HepG2 (cell line): ENCODE results near the gene ALOX12. TPM values are rescaled to one million over a fixed set of nuclear protein-coding genes. Genes with fewer than 3 reads are reported as not detected.

Experiments
- CCAR2 ChIP-seq: fragments of 200-400 bp; formaldehyde crosslinking; optimal IDR thresholded peaks from 2 replicates; pipeline ENCODE3; 2018; ENCODE audit warnings: low read depth, mild to moderate bottlenecking, low read length, moderate library complexity
- ETV6 ChIP-seq: sonication (generic); formaldehyde crosslinking; conservative IDR thresholded peaks from 2 replicates; pipeline ENCODE4 v1.4.0; 2020; ENCODE audit warnings: missing genetic modification reagents
- FOXA3 ChIP-seq: IDR thresholded peaks from 2 replicates; pipeline ENCODE4 v1.6.1; 2016; ENCODE audit warnings: missing genetic modification reagents, missing compliant biosample characterization
- HIVEP1 ChIP-seq: sonication (generic); formaldehyde crosslinking; IDR thresholded peaks from 2 replicates; pipeline ENCODE4 v1.4.0; 2020; ENCODE audit warnings: mild to moderate bottlenecking, missing genetic modification reagents
- IKZF4 ChIP-seq: sonication (generic); formaldehyde crosslinking; IDR thresholded peaks from 2 replicates; pipeline ENCODE4 v1.5.1; 2020; ENCODE audit warnings: borderline replicate concordance, mild to moderate bottlenecking, low read depth, missing genetic modification reagents; ENCODE audit errors: not compliant biosample characterization
- ISX ChIP-seq: sonication (generic); formaldehyde crosslinking; conservative IDR thresholded peaks from 2 replicates; pipeline ENCODE4 v1.5.0; 2020; ENCODE audit warnings: missing genetic modification reagents
- JARID2 ChIP-seq: sonication (generic); formaldehyde crosslinking; IDR thresholded peaks from 2 replicates; pipeline ENCODE4 v1.8.1; 2023; ENCODE audit warnings: missing genetic modification reagents, inconsistent platforms; ENCODE audit not compliant: insufficient replicate concordance
- KMT2B ChIP-seq: IDR thresholded peaks from 2 replicates; pipeline ENCODE4 v1.6.1; 2016; ENCODE audit warnings: missing genetic modification reagents, missing compliant biosample characterization
- MTF2 ChIP-seq: sonication (generic); formaldehyde crosslinking; IDR thresholded peaks from 2 replicates; pipeline ENCODE4 v1.5.0; 2020; ENCODE audit warnings: missing genetic modification reagents, borderline replicate concordance
- NFAT5 ChIP-seq: sonication (generic); formaldehyde crosslinking; IDR thresholded peaks from 2 replicates; pipeline ENCODE4 v1.4.0; 2020; ENCODE audit warnings: missing genetic modification reagents
- NONO ChIP-seq, 2 experiments: fragments of 450-650 bp in 1 of 2; sonication (generic) in 1 of 2; formaldehyde crosslinking in 1 of 2; IDR thresholded peaks in 1 of 2; conservative IDR thresholded peaks in 1 of 2; 2 replicates each; pipeline versions ENCODE4 v1.6.1 to v1.8.0; 2017 to 2022; ENCODE audit warnings: mild to moderate bottlenecking in 1 of 2, missing genetic modification reagents in 1 of 2, moderate library complexity in 1 of 2
- SUZ12 ChIP-seq: fragments of 150-350 bp; IDR thresholded peaks from 2 replicates; pipeline ENCODE4 v1.6.1; 2014; ENCODE audit warnings: low read depth, low read length
- YY1 ChIP-seq: IDR thresholded peaks from 2 replicates; pipeline ENCODE4 v1.6.1; 2011; ENCODE audit warnings: low read length, low read depth, moderate library complexity, mild to moderate bottlenecking; ENCODE audit not compliant: insufficient read depth, insufficient replicate concordance
- ZBTB42 ChIP-seq: sonication (generic); formaldehyde crosslinking; IDR thresholded peaks from 2 replicates; pipeline ENCODE4 v1.5.0; 2020; ENCODE audit warnings: mild to moderate bottlenecking, missing genetic modification reagents
- ZNF362 ChIP-seq: sonication (generic); formaldehyde crosslinking; IDR thresholded peaks from 2 replicates; pipeline ENCODE4 v1.4.0; 2020; ENCODE audit warnings: missing genetic modification reagents, mild to moderate bottlenecking, borderline replicate concordance
- polyA plus RNA-seq, 8 experiments: library from polyadenylated mRNA; depleted of rRNA in 3 of 8; stranded (reverse) in 7 of 8; unstranded in 1 of 8; fragments of >200 nt; fragmentation: Illumina TruSeq in 4 of 8; extraction: Trizol in 4 of 8; gene quantifications; 2 replicates each; pipeline versions ENCODE4 v1.2.1 to v1.2.3, GENCODE V29; 2011 to 2016; ENCODE audit warnings: low read depth in 4 of 8, missing spikeins in 1 of 8, mixed read lengths in 1 of 8; ENCODE audit not compliant: insufficient read depth in 1 of 8
- total RNA-seq, 5 experiments: library from RNA; depleted of rRNA; stranded (reverse); fragments of >200 nt; fragmentation: Illumina TruSeq; extraction: Trizol; gene quantifications; 2 replicates each; pipeline ENCODE4 v1.2.3, GENCODE V29; 2016; ENCODE audit warnings: low read depth in 1 of 5
- TF ChIP-seq, protein P1 (sequence below): sonication (generic); formaldehyde crosslinking; IDR thresholded peaks from 2 replicates; pipeline ENCODE4 v1.4.0; 2020; ENCODE audit warnings: missing genetic modification reagents

The ALOX12 gene
- total and polyA plus RNA-seq, 2 of the 13 experiments (the other 11 are each of a cell fraction or from before 2014, with no cell fraction given): not detected

- TF ChIP-seq NFAT5 (CRISPR knock-in tag): no peak; the same call in 1 of the 2 replicates
- peak; percentile 86 for TF ChIP-seq HIVEP1 (CRISPR knock-in tag)
- TF ChIP-seq MTF2 (CRISPR knock-in tag): 0 out of 2 replicates have a peak, but pooled peaks have one; percentile 9
- no peak for TF ChIP-seq ZNF362 (CRISPR knock-in tag)
- peak; percentile 70 for TF ChIP-seq YY1
- peak; percentile 42; the same call in 1 of the 2 replicates for TF ChIP-seq FOXA3 (CRISPR knock-in tag)
- TF ChIP-seq, protein P1, sequence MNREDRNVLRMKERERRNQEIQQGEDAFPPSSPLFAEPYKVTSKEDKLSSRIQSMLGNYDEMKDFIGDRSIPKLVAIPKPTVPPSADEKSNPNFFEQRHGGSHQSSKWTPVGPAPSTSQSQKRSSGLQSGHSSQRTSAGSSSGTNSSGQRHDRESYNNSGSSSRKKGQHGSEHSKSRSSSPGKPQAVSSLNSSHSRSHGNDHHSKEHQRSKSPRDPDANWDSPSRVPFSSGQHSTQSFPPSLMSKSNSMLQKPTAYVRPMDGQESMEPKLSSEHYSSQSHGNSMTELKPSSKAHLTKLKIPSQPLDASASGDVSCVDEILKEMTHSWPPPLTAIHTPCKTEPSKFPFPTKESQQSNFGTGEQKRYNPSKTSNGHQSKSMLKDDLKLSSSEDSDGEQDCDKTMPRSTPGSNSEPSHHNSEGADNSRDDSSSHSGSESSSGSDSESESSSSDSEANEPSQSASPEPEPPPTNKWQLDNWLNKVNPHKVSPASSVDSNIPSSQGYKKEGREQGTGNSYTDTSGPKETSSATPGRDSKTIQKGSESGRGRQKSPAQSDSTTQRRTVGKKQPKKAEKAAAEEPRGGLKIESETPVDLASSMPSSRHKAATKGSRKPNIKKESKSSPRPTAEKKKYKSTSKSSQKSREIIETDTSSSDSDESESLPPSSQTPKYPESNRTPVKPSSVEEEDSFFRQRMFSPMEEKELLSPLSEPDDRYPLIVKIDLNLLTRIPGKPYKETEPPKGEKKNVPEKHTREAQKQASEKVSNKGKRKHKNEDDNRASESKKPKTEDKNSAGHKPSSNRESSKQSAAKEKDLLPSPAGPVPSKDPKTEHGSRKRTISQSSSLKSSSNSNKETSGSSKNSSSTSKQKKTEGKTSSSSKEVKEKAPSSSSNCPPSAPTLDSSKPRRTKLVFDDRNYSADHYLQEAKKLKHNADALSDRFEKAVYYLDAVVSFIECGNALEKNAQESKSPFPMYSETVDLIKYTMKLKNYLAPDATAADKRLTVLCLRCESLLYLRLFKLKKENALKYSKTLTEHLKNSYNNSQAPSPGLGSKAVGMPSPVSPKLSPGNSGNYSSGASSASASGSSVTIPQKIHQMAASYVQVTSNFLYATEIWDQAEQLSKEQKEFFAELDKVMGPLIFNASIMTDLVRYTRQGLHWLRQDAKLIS: 0 out of 2 replicates have a peak, but pooled peaks have one; percentile 30
- TF ChIP-seq SUZ12: no peak
- no peak for TF ChIP-seq ISX (CRISPR knock-in tag)
- TF ChIP-seq JARID2 (CRISPR knock-in tag): no peak
- TF ChIP-seq IKZF4: peak; percentile 56
- TF ChIP-seq KMT2B (CRISPR knock-in tag): peak; percentile 75
- TF ChIP-seq ETV6 (CRISPR knock-in tag): no peak
- no peak for TF ChIP-seq CCAR2
- TF ChIP-seq NONO (IDR thresholded peaks at IDR 0.05): no peak
- TF ChIP-seq NONO (CRISPR knock-in tag; conservative IDR thresholded peaks at IDR 0.05): peak; percentile 96
- 0 out of 2 replicates have a peak, but pooled peaks have one; percentile 42 for TF ChIP-seq ZBTB42 (CRISPR knock-in tag)
These were observed 18.6 kb downstream of the ALOX12 start (continued) for GRCh38 chr17:7014261-7014994.
